Measurements from ENCODE around the gene ZNF611.

DNA sequence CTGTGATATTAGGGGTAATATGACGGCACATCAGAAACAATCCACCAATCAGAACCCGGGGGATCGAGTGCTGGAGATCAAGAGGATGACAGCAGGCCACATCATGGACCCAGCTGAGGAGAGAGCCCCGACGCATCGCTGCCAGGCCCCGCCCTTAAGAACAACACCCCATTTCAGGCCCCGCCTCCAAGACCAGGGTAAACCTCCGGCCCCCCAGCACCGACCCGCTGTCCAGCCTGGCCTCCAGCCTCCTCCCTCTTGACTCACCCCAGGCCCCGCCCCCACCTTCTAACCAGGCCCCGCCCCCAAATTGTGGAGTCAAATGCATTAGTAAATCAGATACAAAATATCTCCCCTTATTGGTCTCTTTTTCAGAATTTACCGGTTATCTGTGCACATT lies 4.7 kb upstream of the ZNF611 start:
- TF ChIP-seq, protein P1, sequence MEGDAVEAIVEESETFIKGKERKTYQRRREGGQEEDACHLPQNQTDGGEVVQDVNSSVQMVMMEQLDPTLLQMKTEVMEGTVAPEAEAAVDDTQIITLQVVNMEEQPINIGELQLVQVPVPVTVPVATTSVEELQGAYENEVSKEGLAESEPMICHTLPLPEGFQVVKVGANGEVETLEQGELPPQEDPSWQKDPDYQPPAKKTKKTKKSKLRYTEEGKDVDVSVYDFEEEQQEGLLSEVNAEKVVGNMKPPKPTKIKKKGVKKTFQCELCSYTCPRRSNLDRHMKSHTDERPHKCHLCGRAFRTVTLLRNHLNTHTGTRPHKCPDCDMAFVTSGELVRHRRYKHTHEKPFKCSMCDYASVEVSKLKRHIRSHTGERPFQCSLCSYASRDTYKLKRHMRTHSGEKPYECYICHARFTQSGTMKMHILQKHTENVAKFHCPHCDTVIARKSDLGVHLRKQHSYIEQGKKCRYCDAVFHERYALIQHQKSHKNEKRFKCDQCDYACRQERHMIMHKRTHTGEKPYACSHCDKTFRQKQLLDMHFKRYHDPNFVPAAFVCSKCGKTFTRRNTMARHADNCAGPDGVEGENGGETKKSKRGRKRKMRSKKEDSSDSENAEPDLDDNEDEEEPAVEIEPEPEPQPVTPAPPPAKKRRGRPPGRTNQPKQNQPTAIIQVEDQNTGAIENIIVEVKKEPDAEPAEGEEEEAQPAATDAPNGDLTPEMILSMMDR (IDR thresholded peaks at IDR 0.05): no peak
- no peak for TF ChIP-seq POLR2AphosphoS5 (IDR thresholded peaks at IDR 0.05)
